ENCODE measurements around the gene PPEF2. TPM values are rescaled to one million over a fixed set of nuclear protein-coding genes. Genes with fewer than 3 reads are reported as not detected.
A peak's percentile ranks its signal among the peaks of the same experiment; 100 is the strongest.
"Not testable (repeated sequence)": the region's sequence is repeated elsewhere in the genome, so short reads cannot be mapped to it uniquely, and the experiment has no call there.

The PPEF2 gene, protein sequence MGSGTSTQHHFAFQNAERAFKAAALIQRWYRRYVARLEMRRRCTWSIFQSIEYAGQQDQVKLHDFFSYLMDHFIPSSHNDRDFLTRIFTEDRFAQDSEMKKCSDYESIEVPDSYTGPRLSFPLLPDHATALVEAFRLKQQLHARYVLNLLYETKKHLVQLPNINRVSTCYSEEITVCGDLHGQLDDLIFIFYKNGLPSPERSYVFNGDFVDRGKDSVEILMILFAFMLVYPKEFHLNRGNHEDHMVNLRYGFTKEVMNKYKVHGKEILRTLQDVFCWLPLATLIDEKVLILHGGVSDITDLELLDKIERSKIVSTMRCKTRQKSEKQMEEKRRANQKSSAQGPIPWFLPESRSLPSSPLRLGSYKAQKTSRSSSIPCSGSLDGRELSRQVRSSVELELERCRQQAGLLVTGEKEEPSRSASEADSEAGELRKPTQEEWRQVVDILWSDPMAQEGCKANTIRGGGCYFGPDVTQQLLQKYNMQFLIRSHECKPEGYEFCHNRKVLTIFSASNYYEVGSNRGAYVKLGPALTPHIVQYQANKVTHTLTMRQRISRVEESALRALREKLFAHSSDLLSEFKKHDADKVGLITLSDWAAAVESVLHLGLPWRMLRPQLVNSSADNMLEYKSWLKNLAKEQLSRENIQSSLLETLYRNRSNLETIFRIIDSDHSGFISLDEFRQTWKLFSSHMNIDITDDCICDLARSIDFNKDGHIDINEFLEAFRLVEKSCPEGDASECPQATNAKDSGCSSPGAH
- polyA plus RNA-seq = not detected

DNA sequence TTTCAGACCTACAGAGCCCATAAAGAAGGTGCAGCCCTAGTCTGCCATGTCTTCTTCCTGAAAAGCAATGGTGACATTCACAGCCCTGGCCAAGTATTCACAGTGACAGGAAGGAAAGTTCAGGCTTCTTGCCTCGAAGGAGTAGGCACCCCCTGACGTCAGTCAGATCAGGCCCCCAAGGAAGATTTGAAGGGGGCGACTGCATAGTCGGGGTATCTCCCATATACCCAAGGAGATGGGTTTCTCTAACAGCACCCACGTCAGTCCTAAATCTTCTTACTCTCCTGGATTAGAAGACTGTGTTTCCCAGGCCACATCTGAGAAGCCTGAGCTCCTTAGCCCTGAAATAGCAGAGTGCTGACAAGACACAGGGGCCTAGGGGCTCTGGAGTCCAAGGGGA lies at the start of gene PPEF2:
Gene PPEF2 (minus strand): TSS at position 101 of the 400 bp plus-strand sequence. CDS start 6,127 bp downstream, outside the sequence.
- H3K4me1 Mint-ChIP-seq = no peaks in the 10 kb centered on the region
- H3K36me3 Mint-ChIP-seq = no peaks in the 10 kb centered on the region
- no peak within 1 kb of the TSS for H3K27ac Mint-ChIP-seq
- H3K4me3 Mint-ChIP-seq = no peak within 1 kb of the TSS
- no peaks in the 10 kb centered on the region for H3K9me3 Mint-ChIP-seq
- DNase-seq = no peak
- H3K27me3 Mint-ChIP-seq (ENCODE audit: low read depth in 3 of 3) = peaks cover 0 to 5% (median 0%) of the 10 kb centered on the region in 3 donors

DNA sequence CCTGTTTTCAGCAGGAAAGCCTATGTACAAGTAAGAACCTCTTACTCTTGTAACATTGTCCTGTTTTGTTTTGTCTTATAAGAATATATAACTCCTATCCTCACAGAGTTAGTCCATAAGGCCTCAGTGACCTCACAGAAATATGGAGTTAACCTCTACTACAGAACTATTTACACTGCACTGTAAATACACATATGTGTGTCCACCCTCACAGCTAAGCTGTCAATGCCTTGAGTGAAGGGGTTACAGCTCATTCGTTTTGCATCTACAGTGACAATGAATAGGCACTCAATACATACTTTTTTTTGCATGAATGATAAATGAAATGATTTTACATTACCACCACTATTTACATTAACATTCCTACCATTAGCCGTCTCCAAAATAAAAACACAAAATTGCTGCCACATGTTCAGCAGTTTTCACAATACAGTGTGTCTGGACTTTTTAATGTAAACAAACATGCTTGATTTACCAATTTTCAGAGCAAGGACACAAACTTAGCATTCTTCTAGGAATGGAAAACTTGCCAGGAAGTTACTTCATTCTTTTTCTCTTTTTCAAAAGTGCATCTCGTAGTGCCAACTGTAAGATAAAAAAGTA lies 48.1 kb upstream of the PPEF2 start:
- no peak overlapping the region for H3K4me3 Mint-ChIP-seq
- no peak overlapping the region for H3K27ac Mint-ChIP-seq
- H3K36me3 Mint-ChIP-seq = peaks cover 18 to 36% (median 23%) of the 10 kb centered on the region in 3 donors
- H3K9me3 Mint-ChIP-seq = no peaks in the 10 kb centered on the region
- H3K27me3 Mint-ChIP-seq (ENCODE audit: low read depth in 3 of 3) = no peaks in the 10 kb centered on the region
- H3K4me1 Mint-ChIP-seq = no peaks in the 10 kb centered on the region
- no peak for DNase-seq

DNA sequence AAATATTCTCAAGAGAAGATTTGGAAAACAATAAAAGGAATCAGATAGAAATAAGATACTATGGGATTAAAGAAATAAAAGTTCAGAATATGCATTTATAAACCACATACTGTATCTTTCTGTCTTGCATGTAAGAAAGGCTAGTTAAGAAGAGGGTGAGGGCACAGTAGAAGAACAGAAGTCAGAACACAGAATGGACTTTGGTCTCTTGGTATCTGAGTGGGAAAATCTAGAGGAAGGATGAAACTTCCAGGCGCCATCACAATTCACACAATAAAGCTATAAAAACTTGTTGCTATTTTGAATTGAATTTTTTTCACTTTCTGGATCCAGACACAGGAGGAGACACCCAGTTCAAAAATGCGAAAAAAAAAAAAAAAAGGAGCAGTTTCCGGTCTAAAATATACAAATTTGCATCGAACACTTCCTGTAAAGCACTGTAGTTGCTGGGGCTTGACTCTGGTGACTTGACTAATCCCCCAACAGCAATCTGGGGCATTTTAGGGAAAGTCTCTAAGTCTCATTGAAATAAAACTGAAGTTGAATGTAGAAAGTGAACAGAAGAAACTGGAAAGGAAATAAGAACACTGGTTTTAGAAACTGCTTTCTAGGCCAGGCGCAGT lies 46.7 kb upstream of the PPEF2 start:
- DNase-seq = no peak
- no peaks in the 10 kb centered on the region for H3K4me1 Mint-ChIP-seq
- peaks cover 15 to 29% (median 15%) of the 10 kb centered on the region in 3 donors for H3K36me3 Mint-ChIP-seq
- H3K27me3 Mint-ChIP-seq (ENCODE audit: low read depth in 3 of 3) = no peaks in the 10 kb centered on the region
- no peak overlapping the region for H3K4me3 Mint-ChIP-seq
- H3K9me3 Mint-ChIP-seq = no peaks in the 10 kb centered on the region
- peak overlapping the region in 2 of 6 donors; percentile 18 to 38 for H3K27ac Mint-ChIP-seq

DNA sequence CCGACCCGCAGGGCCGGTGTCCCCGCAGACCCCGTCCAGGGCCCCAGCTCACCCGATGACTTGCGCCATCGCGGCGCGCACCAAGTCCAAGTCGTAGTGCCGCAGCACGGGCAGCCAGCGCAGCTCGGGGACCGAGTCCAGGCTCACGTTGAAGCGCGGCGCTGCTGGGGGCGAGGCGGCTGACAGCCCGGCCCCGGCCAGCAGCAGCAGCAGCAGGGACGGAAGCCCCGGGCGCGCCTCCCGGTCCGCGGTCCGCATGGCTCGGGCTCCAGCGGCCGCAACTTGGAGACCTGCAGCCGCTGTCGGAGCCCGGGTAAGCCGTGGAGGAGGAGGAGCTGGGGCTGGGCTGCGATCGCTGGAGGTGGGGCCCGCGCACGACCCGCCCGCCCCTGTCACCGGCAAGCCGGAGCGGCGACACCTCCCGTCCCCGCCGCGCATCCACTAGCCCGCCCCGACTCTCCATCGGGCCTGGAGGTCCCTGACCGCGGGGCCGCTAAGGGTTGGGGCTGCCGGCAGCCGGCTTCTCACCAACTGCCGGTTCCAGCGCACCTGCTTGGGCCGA lies 38.5 kb upstream of the PPEF2 start, which contains the start of gene NAAA:
Gene NAAA (minus strand): TSS at position 322 of the 562 bp plus-strand sequence. CDS start 64 bp downstream, at position 258.
- no peaks in the 10 kb centered on the region for H3K27me3 Mint-ChIP-seq (ENCODE audit: low read depth in 3 of 3)
- H3K9me3 Mint-ChIP-seq = no peaks in the 10 kb centered on the region
- peak within 1 kb of the TSS; percentile 87 to 96 (median 94) for H3K27ac Mint-ChIP-seq
- peak within 1 kb of the TSS; percentile 96 to 98 (median 96) for H3K4me3 Mint-ChIP-seq
- DNase-seq = peak; percentile 65 to 82 (median 81)
- H3K36me3 Mint-ChIP-seq = peaks cover 0 to 6% (median 0%) of the 10 kb centered on the region in 3 donors
- H3K4me1 Mint-ChIP-seq = peaks cover 9 to 22% of the 10 kb centered on the region in 2 donors

DNA sequence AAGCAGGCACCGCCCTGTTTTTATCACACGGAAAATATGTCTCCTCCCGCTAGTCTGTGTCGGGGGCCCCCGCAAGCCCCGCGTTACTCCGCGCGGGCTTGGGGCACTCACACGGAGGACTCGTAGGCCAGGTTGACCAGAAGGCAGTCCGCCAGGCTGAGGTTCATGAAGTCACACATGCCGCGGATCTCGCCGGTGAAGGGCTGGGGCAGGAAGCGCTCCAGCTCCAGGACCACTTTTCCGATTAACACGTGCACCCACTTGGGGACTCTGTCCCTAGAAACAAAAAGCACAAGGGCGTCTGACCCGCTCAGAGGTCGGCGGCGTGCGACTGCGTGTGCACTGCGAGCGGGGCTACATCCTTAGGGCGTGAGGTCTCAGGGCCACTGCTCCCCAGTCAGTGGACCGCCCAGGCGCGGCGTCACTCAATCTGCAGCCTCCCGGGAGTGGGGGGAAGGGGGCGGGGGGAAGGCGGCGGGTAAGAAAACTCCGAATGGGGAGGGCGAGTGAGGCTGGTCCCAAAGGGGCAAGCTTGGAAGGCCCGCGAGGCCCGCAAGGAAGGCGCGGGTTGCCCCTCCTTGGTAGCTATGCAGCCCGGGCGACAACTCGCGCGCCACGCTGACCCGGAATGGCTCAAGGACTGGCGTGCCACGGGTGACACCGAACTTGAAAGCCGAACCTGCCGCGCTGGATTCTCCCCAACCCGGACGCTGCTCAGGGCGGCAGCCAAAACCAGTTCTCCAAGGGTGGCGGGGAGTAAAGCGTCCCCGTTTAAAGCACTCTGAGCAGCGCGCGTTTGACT lies 37.8 kb upstream of the PPEF2 start:
- Mint-ChIP-seq H3K27me3 (ENCODE audit: low read depth in 3 of 3) (no peaks in the 10 kb centered on the region), H3K27ac (peak overlapping the region; percentile 87 to 96 (median 94)), H3K36me3 (peaks cover 0 to 6% (median 0%) of the 10 kb centered on the region in 3 donors)

DNA sequence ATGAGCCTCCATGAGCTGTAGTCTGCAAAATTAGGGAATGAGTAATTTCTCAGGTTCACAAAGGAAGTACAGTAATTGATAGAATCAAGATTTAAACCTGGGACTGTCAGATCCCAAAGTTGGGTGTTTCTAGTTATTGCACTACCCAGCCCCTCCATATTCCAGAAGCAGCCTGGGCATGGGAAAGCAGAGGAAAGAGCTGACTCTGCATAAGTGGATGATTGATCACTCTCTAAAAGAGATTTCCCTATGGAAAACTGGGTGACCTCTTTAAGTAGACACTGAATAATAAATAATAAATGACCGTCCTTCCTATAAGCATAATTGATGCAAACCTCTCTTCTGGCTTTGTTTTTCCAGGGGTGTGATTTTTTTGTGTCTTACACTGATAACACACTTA lies 33.4 kb upstream of the PPEF2 start:
- Mint-ChIP-seq H3K27ac (no peak overlapping the region), H3K36me3 (peaks cover 4 to 11% (median 9%) of the 10 kb centered on the region in 3 donors), H3K4me3 (no peak overlapping the region)

More for the DNA sequence above, 37.8 kb upstream of the PPEF2 start:
- Mint-ChIP-seq H3K4me3 (peak overlapping the region; percentile 96 to 98 (median 96)), H3K9me3 (no peaks in the 10 kb centered on the region), H3K4me1 (peaks cover 9 to 22% of the 10 kb centered on the region in 2 donors)
- peak; percentile 59 to 71 (median 70) for DNase-seq

DNA sequence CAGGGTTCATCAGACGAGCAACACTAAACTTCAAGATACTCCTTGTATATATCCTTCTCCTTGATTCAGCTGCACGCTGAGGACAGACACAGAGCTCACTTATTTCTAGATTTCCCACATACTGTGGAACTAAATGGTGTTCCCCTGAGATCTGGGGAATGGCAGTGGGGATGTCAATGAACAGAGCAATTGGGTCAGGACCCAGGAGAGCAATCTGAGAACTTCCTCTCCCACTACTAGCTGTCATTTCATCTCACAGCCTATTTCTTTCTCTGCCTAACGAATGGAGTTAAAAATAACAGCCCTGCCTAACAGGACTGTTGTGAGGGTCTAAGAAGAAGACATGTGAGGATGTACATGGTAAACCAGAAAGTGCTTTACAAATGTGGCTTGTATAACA lies 27.9 kb upstream of the PPEF2 start:
- Mint-ChIP-seq H3K9me3 (no peaks in the 10 kb centered on the region), H3K4me1 (no peaks in the 10 kb centered on the region), H3K27ac (no peak overlapping the region), H3K27me3 (ENCODE audit: low read depth in 3 of 3) (peaks cover 0 to 3% (median 0%) of the 10 kb centered on the region in 3 donors), H3K36me3 (peaks cover 20 to 28% (median 23%) of the 10 kb centered on the region in 3 donors), H3K4me3 (no peak overlapping the region)
- DNase-seq = no peak

More for the DNA sequence above, 33.4 kb upstream of the PPEF2 start:
- no peaks in the 10 kb centered on the region for H3K27me3 Mint-ChIP-seq (ENCODE audit: low read depth in 3 of 3)
- no peaks in the 10 kb centered on the region for H3K9me3 Mint-ChIP-seq
- peaks cover 9 to 22% of the 10 kb centered on the region in 2 donors for H3K4me1 Mint-ChIP-seq
- DNase-seq = no peak

DNA sequence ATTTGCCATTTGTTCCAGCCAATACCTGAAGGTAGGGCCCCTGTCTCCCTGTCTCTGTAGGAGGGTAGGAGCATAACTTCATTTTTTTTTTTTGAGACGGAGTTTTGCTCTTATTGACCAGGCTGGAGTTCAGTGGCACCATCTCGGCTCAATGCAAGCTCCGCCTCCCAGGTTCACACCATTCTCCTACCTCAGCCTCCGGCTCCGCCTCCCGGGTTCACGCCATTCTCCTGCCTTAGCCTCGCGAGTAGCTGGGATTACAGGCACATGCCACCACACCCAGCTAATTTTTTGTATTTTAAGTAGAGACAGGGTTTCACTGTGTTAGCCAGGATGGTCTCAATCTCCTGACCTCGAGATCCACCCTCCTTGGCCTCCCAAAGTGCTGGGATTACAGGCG lies 22.7 kb upstream of the PPEF2 start:
- H3K36me3 Mint-ChIP-seq = peaks cover 21 to 47% (median 26%) of the 10 kb centered on the region in 3 donors
- H3K4me1 Mint-ChIP-seq; H3K27me3 Mint-ChIP-seq (ENCODE audit: low read depth in 3 of 3); H3K4me3 Mint-ChIP-seq; DNase-seq; H3K27ac Mint-ChIP-seq; H3K9me3 Mint-ChIP-seq: not testable (repeated sequence)

DNA sequence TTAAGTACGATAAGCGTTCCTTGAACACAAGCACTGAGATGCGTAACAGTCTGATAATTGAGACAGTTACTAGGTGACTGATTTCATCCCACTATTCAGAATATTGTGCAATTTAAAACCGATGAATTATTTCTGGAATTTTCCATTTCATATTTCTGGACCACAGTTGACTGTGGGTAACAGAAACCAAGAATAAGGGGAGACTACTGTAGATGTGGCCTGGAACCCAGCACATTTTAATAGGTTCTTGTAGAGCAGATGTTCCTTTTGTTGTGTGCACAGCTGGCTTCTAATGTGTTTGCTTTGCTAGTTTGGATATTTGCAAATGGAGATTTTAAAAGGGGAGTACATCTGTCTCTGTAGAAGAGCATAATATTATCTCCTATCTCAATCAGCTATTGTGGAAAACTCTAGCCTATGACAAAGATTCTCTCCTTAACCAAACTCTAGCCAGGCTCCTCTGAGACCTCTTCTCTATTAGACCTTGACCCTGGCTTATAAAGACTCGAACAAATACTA lies 22.1 kb upstream of the PPEF2 start:
- H3K4me1 Mint-ChIP-seq = no peaks in the 10 kb centered on the region
- DNase-seq = no peak
- no peak overlapping the region for H3K4me3 Mint-ChIP-seq
- H3K9me3 Mint-ChIP-seq = no peaks in the 10 kb centered on the region
- H3K27ac Mint-ChIP-seq = peak overlapping the region in 1 of 6 donors; percentile 14
- peaks cover 0 to 5% (median 0%) of the 10 kb centered on the region in 3 donors for H3K27me3 Mint-ChIP-seq (ENCODE audit: low read depth in 3 of 3)
- H3K36me3 Mint-ChIP-seq = peaks cover 21 to 46% (median 26%) of the 10 kb centered on the region in 3 donors

DNA sequence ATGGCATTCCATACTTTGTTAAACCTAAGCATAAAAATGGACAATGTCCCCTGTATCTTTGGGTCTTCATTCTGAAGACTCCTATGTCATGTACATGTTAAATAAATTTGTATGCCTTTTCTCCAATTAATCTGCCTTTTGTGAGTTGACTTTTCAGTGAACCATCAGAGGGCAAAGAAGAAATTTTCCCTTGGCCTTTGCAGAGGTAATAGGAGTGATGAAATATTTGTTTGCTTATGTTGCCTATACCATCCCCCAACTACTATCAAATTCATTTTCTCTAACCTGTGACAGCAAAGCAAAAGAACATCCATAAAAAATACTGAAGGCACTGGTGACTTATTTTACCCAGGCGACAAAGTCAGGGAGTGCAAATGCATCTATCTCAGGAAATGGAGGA lies 20.3 kb upstream of the PPEF2 start:
- Mint-ChIP-seq H3K4me1 (no peaks in the 10 kb centered on the region), H3K4me3 (no peak overlapping the region), H3K36me3 (peaks cover 22 to 46% (median 23%) of the 10 kb centered on the region in 3 donors), H3K27me3 (ENCODE audit: low read depth in 3 of 3) (peaks cover 0 to 4% (median 0%) of the 10 kb centered on the region in 3 donors), H3K9me3 (no peaks in the 10 kb centered on the region), H3K27ac (no peak overlapping the region)
- DNase-seq = no peak

DNA sequence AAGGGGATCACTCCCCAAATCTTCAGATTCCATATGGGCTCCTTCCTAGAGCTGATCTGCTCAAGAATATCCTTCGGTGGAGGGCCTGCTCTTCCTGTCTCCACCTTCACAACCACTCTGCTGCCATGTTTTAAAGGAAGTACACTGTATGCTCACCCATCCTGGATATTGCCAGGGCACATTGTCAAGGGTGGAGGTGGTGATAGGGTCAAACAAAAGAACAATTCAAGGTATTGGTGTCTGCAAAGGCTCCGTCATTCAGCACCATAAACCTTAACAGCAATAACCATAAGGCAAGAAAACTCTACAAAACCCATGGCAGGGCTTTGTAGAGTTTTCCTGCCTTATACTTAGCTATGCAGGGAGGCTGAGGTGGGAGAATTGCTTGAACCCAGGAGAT lies 19.7 kb upstream of the PPEF2 start:
- peaks cover 0 to 4% (median 0%) of the 10 kb centered on the region in 3 donors for H3K27me3 Mint-ChIP-seq (ENCODE audit: low read depth in 3 of 3)

DNA sequence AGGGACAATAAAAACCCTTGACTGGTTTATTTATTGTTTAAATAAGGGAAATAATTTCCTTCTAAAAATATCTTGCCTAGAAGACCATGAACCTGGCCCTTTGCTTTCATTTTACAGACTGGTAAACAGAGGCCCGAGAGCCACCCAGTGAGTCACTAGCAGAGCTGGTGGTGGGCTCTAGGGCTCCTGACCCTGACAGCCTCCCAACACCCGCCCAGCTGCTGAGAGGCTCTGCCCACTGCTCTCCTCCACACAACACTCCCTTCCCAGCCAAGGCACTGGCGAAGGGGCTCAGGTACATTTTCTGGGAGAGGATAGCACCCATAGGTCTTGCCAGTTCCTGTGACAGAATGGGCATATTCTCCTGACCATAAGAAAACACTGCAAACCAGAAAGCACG lies 18.1 kb upstream of the PPEF2 start:
- Mint-ChIP-seq H3K36me3 (peaks cover 19 to 46% (median 21%) of the 10 kb centered on the region in 3 donors), H3K27me3 (ENCODE audit: low read depth in 3 of 3) (peaks cover 0 to 2% (median 0%) of the 10 kb centered on the region in 3 donors), H3K9me3 (no peaks in the 10 kb centered on the region)

More for the DNA sequence above, 19.7 kb upstream of the PPEF2 start:
- no peak overlapping the region for H3K27ac Mint-ChIP-seq
- H3K9me3 Mint-ChIP-seq = no peaks in the 10 kb centered on the region
- no peak for DNase-seq
- H3K36me3 Mint-ChIP-seq = peaks cover 22 to 49% (median 23%) of the 10 kb centered on the region in 3 donors
- no peaks in the 10 kb centered on the region for H3K4me1 Mint-ChIP-seq
- no peak overlapping the region for H3K4me3 Mint-ChIP-seq

More for the DNA sequence above, 18.1 kb upstream of the PPEF2 start:
- no peak for DNase-seq
- no peaks in the 10 kb centered on the region for H3K4me1 Mint-ChIP-seq
- no peak overlapping the region for H3K4me3 Mint-ChIP-seq
- peak overlapping the region in 1 of 6 donors; percentile 31 for H3K27ac Mint-ChIP-seq

Data from immature natural killer cell (primary cell).